ENCODE measurements around the gene GIMAP1. TPM values are rescaled to one million over a fixed set of nuclear protein-coding genes. Genes with fewer than 3 reads are reported as not detected.

Gene GIMAP1
- total and polyA plus RNA-seq, 7 donors = 1.8 to 3.9 (median 3.3) TPM

GRCh38 chr7:150735596-150736358, 19.4 kb downstream of the GIMAP1 start:
- H3K27me3 ChIP-seq (ENCODE audit: insufficient read depth in 3 of 3, low read length in 2 of 3) = no peaks in the 10 kb centered on the region
- DNase-seq (no peak), ATAC-seq (no peak)
- WGBS, 3 donors = 33 to 39% (median 37%) methylated on average over 3 of the region's 3 CpGs
- no peaks in the 10 kb centered on the region for H3K4me1 ChIP-seq
- H3K36me3 ChIP-seq (ENCODE audit: insufficient read depth in 1 of 2, low read depth in 1 of 2) = no peaks in the 10 kb centered on the region
- intact Hi-C loops (cut with DNase I) = loop anchor here in 1 of 2 donors (5.0 kb wide), 2 partner anchors 103 to 283 kb away; partner anchors contain the start of genes GIMAP6 and GIMAP8
- peak overlapping the region; percentile 70 for H3K27ac ChIP-seq
- TF ChIP-seq, protein P1, sequence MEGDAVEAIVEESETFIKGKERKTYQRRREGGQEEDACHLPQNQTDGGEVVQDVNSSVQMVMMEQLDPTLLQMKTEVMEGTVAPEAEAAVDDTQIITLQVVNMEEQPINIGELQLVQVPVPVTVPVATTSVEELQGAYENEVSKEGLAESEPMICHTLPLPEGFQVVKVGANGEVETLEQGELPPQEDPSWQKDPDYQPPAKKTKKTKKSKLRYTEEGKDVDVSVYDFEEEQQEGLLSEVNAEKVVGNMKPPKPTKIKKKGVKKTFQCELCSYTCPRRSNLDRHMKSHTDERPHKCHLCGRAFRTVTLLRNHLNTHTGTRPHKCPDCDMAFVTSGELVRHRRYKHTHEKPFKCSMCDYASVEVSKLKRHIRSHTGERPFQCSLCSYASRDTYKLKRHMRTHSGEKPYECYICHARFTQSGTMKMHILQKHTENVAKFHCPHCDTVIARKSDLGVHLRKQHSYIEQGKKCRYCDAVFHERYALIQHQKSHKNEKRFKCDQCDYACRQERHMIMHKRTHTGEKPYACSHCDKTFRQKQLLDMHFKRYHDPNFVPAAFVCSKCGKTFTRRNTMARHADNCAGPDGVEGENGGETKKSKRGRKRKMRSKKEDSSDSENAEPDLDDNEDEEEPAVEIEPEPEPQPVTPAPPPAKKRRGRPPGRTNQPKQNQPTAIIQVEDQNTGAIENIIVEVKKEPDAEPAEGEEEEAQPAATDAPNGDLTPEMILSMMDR (IDR thresholded peaks at IDR 0.05) = no peak
- no peak overlapping the region for H3K4me3 ChIP-seq
- no peaks in the 10 kb centered on the region for H3K9me3 ChIP-seq

GRCh38 chr7:150736864-150737263, 20.5 kb downstream of the GIMAP1 start:
- no peaks in the 10 kb centered on the region for H3K4me1 ChIP-seq
- DNase-seq = no peak
- ATAC-seq = peak in 1 of 4 donors; percentile 15
- no peaks in the 10 kb centered on the region for H3K36me3 ChIP-seq (ENCODE audit: insufficient read depth in 1 of 2, low read depth in 1 of 2)
- intact Hi-C loops (cut with DNase I) = loop anchor here in 1 of 2 donors (5.0 kb wide), 2 partner anchors 105 to 285 kb away; partner anchors contain the start of genes GIMAP6 and GIMAP8
- H3K27me3 ChIP-seq (ENCODE audit: insufficient read depth in 3 of 3, low read length in 2 of 3) = no peaks in the 10 kb centered on the region
- H3K9me3 ChIP-seq = no peaks in the 10 kb centered on the region
- 31 to 39% (median 33%) methylated on average over 4 of the region's 4 CpGs for WGBS, 3 donors
- TF ChIP-seq, protein P1 (IDR thresholded peaks at IDR 0.05) = no peak
- H3K27ac ChIP-seq = peak overlapping the region; percentile 70
- peak overlapping the region; percentile 63 for H3K4me3 ChIP-seq

DNA sequence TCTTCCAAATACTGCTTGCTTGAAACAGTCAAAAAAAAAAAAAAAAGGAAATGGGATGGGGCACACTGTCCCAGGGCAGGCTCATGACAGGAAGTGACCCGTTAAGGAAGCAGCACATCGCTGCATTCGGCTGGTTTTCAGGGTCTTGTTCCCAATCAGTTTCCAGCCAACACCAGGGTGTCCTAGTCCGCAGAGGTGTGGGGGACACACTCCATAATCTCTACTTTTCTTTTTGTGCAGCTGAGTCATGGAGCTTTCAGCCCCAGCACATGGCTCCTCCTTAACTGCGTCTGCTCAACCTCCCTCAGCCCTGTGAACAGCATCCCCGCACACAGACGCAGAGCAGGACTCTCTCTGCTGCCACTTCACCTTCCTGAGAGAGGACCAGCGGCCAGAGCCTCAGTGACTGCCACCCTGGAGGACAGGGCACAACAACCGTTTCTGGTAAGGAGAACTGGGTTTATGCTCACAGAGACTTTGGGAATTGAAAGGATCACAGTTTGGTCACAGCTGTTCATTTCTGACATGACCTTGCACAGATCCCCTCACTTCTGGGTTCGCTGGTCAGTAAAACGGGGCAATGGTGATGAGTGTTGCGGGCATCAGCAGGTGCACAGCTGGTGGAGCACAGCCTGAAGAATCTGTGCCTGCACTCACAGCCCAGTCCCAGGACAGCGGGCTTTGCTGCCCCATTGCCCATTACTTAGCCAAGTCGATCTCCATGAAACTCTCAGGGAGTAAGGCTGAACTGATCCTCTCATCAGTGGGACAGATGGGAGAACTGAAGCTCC, 21.0 kb downstream of the GIMAP1 start, which contains the start of gene GIMAP5:
Gene GIMAP5, plus strand, starts transcription at position 154 of the 791 bp plus-strand sequence. CDS start 3,467 bp downstream, outside the sequence.
- 24 to 31% (median 29%) methylated on average over 14 of the region's 14 CpGs for WGBS, 3 donors
- peak within 1 kb of the TSS; percentile 63 for H3K4me3 ChIP-seq
- ATAC-seq (peak in 2 of 4 donors; percentile 49 to 51), DNase-seq (peak in 1 of 2 donors; percentile 53)
- TF ChIP-seq, protein P1 (IDR thresholded peaks at IDR 0.05) = no peak
- H3K9me3 ChIP-seq = no peaks in the 10 kb centered on the region
- peak within 1 kb of the TSS; percentile 70 for H3K27ac ChIP-seq
- H3K36me3 ChIP-seq (ENCODE audit: insufficient read depth in 1 of 2, low read depth in 1 of 2) = peaks cover 0 to 4% of the 10 kb centered on the region in 2 donors
- H3K27me3 ChIP-seq (ENCODE audit: insufficient read depth in 3 of 3, low read length in 2 of 3) = no peaks in the 10 kb centered on the region
- intact Hi-C loops (cut with DNase I) = loop anchor here in 1 of 2 donors (5.0 kb wide), 2 partner anchors 105 to 285 kb away; partner anchors contain the start of genes GIMAP6 and GIMAP8
- no peaks in the 10 kb centered on the region for H3K4me1 ChIP-seq

DNA sequence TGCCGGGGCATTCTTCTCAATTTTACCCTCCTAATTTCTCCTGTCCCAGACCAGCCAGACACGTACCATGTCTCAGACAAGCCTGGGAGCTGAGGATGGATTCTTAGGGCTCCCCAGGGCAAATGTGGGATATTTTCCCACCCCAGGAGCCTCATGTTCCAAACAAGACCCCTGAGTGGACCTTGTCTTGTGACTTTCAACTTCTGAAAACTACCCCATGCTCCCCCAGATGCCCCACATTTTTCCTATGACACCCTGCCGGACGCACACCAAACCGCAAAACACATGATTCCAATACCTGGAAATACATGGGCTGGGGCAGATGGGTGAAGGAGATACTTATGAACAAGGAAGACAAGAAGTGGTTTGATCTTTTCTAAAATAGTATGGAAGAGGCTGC, 21.7 kb downstream of the GIMAP1 start:
- peaks cover 0 to 6% of the 10 kb centered on the region in 2 donors for H3K36me3 ChIP-seq (ENCODE audit: insufficient read depth in 1 of 2, low read depth in 1 of 2)
- intact Hi-C loops (cut with DNase I) = loop anchor here in 1 of 2 donors (5.0 kb wide), 2 partner anchors 106 to 286 kb away; partner anchors contain the start of genes GIMAP6 and GIMAP8
- H3K27me3 ChIP-seq (ENCODE audit: insufficient read depth in 3 of 3, low read length in 2 of 3) = no peaks in the 10 kb centered on the region
- WGBS, 3 donors = 61 to 64% (median 63%) methylated on average over 5 of the region's 5 CpGs
- H3K4me3 ChIP-seq = peak overlapping the region; percentile 63
- no peak for DNase-seq
- no peak for ATAC-seq
- TF ChIP-seq, protein P1 (IDR thresholded peaks at IDR 0.05) = no peak
- H3K9me3 ChIP-seq = no peaks in the 10 kb centered on the region
- peak overlapping the region; percentile 70 for H3K27ac ChIP-seq
- no peaks in the 10 kb centered on the region for H3K4me1 ChIP-seq
